Glomerular endothelial cell (primary cell): ENCODE data around the gene MDM4. TPM values are rescaled to one million over a fixed set of nuclear protein-coding genes. Genes with fewer than 3 reads are reported as not detected.

Experiments
- DNase-seq: peaks from one replicate; pipeline ENCODE4 v3.0.0-alpha.2; 2011; ENCODE audit warnings: low read depth, low spot score; ENCODE audit errors: extremely low read depth
- total RNA-seq: library from RNA; depleted of rRNA; stranded (reverse); fragments of >200 nt; gene quantifications from 2 replicates; pipeline ENCODE4 v1.2.3, GENCODE V29; 2015

The MDM4 gene
- total RNA-seq, 1 donor from 2014 or later: 28.9 TPM

DNA sequence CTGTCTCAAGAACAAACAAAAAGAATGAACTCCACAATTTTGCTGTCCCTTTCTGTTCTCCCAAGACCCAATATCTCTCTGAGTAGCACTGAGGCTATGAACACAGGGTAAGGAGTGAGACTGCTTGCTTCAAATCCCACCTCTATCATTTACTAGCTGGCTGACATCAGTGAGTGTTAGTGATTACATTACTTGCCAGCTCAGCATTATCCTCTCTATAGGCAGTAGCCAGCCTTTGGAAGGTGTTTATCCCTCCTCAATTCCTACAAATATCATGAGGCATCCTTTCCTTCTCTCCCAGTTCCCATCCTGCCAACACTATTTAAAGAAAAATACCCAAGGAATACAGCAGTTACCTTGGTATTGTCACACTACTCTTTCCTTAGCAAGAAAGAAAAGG is 24.6 kb upstream of the MDM4 start:
- no peak for DNase-seq

DNA sequence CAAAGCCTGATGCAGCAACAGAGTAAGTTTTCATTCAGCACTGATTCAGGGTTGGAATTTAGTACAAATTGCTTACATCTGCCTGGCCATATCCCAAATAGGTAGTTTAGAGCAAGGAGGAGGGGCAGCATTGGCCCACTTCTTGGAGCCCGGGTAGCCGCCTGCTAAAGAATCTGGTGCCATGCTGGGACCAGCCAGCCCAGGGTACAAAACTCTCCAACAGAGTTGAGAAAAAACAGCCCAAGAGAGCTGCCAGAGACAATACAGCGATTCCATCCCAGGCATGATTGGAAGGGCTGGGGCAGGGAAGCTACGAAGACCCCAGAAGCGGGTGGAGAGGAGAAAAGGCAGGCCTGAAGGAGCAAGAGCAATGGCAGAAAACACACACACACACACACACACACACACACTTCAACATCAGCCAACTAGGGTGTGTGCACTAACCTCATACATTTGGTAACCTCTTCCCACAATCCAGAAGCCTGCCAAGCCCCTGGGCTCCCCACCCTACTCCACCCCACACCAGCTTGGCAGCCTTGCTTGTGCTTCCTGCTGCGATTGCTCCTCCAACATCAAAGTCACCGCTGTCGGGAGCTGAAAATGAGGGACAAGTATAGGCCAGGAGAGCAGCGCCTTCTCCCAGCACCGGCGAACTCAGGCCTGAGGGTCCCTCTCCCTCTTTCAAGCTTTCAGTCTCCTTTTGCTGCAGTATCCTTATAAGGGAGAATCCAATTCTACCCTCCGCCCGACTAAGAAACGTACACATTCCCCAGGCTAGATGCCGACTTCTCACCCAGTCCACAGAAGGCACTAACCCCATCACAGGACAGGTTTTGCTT is 22.8 kb upstream of the MDM4 start:
- no peak for DNase-seq

DNA sequence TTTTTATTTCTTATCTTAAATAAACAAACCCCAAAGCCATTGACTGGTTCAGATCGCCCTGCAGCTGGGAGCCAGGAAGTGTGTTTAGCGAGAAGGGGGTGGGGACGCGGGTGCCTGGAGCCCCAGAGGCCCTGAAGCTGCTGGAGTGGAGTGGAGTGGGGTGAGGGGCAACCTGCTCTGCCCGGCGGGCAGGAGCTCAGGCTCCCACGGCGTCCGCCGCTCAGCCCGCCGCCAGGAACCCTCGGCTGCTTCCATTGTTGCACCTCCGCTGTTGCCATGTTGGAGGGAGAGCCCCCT is 22.3 kb upstream of the MDM4 start:
- no peak for DNase-seq

DNA sequence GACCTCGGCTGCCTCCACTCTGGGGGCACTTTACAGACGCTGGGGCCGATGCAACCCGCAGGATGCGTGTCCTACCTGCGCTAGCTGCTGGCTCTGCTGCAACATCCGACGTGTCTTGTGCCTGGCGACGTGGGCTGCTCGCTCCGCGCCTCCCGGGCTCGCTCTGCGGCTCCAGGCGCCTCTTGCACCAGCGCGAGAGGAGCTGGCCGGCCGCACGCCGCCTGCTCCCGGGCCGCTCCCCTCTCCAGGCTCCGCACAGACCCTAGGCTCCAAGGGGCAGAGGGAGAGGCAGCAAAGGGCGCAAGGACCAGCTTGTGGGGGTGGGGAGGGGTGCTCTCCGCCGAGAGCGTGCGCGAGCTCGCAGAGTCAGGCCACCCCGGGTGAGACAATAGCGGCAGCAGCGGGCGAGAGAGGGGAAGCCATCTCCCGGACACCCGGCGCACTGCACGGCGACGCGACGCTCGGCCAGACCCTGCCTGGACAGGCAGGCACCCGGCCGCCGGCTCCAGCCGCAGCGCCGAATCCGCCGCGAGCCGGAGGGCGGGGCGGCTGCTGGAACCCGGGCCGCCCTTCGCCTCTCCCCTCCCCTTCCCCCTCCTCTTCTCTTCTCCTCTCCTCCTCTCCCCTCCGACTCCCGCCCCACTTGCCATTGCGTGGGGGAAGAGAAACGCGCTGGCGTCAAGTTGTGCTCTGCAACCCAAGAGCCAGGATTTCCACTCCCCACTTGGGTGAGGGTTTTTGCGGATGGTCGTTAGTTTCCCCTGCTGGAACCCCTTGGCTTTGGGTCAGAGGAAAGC is 21.7 kb upstream of the MDM4 start, which contains the start of gene PIK3C2B:
PIK3C2B (minus strand) TSS at position 525 of the 797 bp plus-strand sequence. CDS start 25,003 bp downstream, outside the sequence.
- no peak for DNase-seq

DNA sequence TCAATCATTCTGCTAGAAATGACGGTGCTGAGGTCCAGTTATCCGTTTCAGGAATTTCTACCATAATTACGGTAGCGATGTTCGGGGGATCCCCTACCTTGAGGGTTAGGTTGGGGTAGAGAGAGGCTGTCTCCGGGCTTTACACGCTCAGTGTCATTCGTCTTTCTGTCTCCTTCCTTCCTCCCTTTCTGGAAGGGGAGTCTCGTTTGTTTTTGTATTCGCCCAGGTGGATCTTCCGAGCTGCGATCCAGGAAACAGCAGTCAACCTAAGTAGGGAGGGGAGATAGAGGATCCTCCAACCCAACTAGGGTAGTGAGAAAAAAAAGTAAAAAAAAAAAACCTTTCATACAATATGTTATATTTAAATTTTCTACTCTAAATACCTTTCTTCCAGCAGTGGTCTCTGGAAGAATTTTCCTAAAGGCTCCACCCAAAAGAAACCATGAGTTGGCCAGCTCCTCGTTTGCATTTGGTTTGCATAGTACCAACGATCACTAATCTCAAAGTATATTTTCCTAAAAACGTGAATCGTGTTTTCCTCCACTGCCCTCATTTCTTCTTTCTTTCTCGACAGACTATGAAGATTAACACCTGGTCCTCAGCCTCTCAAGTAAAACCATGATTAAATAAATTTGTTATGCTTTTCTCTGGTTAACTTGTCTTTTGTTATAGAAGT is 21.0 kb upstream of the MDM4 start:
- no peak for DNase-seq

DNA sequence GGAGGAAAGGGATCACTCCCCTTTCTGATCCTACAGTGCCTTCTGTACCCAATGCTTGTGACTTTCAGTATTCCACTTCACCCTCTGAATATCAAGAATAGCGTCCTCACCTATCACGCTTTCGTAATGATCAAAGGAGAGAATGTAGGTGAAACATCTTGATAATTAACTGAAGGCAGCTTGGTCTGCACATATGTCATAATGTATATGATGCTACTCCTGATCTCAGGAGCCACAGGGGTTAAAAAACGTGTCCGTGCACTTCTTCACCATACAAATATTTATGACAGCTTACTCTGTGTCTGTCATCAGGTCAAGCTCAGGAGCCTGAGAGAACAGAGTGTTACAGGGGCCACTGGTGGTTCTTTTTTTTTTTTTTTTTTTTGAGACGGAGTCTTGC is 20.4 kb upstream of the MDM4 start:
- DNase-seq: no peak

DNA sequence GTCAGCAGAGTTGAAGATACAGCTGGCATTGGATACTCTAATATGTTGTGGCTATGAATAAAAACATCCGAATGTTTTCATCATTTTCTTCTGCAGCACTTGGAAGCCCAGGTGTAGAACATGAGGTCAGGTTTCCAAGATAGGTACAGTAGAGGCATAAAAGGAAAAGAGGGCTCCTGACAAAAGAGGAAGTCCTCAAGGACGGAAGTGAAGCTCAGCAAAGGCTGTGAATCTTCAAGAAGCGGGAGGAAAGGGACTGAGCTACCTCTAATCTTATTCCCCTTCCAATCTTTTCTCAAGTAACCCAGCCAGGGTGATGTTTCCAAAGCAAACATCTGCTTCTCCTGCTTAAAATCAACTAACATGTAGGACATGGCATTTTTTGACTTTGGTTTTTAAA is 17.2 kb upstream of the MDM4 start:
- DNase-seq: no peak

DNA sequence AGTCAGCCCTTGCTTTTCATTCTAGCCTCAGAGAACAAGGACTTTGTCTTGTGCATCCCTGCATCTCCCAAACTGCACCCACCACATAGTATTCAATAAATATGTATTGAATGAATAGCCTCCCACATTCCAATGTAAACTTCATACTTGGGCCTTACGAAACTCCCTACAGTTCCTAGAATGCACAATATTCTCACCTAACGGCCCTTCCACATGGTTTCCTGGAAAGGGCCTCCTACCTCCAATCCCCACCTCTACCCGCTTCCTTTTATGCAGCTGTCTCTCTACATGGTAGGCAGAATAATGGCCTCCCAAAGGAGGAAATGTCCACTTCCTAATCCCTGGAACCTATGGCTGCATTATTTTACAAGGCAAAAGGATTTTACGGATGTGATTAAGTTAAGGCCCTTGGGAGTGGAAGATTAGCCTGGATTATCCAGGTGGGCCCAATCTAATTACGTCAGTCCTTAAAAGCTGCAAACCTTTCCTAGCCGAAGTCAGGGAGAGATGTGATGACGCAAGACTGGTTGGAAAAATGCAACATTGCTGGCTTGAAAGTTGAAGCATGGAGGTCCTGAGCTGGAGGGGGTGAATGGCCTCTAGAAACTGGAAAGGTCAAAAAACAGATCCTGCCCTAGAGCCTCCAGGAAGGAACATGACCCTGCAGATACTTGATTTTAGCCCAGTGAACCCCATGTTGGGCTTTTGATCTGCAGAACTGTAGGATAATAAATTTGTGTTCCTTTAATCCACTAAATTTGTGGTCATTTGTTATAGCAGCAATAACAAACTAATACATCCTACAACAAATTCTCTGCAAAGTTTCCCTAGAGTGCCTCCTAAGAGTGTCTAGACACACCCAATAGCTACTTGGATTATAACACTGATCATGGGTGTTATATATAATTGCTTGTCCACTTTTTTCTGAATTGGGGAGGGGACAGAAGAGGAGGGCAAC is 16.4 kb upstream of the MDM4 start:
- DNase-seq: no peak

DNA sequence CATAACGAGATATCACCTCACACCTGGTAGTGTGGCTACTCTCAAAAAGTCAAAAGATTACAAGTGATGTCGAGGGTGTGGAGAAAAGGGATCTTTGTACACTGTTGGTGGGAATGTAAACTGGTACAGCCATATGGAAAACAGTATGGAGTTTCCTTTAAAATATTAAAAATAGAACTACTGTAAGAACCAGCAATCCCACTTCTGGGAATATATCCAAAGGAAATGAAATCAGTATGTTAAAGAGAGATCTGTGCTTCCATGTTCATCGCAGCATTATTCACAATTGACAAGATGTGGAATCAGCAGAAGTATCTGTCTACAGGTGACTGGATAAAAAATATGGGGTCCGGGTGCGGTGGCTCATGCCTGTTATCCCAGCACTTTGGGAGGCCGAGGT is 14.0 kb upstream of the MDM4 start:
- no peak for DNase-seq

DNA sequence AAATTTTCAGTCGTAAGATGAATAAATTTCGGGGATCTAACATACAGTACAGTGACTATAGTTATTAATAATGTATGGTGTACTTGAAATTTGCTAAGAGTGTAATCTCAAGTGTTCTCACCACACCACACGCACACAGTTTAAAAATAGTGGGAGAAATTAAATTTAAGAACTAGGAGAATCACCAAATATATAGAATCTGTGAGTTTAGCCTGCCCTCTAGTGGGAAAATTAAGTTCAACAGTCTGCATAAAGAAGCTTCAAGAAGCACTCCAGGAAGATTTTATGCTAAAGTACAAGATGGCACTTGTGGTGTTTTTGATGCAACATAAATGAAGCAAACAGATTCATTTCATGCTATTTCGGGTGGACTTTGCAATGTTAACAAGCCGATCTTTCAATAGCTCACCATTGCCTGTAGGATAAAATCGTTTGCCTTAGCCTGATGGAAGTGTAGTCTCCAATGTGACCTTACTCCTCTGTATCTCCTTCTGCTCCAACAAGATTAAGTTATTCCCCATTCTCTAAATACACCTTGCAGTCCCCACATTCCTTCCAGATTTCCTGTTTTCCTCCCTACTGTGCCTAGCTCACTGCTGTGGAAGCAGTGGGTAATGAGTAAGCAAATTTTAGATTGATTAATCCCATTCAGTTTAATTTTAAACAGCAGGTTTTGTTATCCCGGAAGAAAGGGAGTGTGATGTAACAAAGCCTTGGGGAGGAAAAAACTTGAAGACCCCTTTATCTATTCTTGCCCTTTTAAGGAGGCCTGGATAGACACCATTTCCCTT is 12.9 kb upstream of the MDM4 start:
- DNase-seq: no peak

DNA sequence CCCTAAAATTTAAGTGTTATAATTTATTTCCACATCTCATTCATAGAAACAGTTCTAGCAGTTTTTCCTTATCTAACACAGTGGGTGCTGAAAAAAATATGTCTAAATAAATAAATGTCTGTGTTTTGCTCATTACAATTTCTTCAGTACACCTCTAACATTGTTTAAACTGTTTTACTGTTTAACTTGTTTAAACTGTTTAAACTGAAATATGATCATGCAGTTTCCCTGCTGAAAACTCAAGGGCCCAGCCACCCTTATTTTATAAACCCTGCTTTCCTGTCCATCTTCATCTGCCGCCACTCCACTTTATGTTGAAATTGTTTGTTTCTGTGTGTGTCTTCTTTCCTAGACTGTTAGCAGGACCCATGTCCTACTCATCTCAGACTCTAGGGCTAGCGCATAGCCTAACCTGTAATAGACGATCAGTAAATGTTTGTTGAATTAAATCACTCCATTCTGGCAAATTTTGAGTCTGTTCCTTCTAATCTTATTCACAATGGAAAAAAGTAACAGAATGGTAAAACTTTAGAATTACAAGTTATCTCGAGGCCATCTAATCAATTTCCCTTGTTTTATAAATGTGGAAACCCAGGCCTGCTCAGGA is 12.2 kb upstream of the MDM4 start:
- DNase-seq: no peak

DNA sequence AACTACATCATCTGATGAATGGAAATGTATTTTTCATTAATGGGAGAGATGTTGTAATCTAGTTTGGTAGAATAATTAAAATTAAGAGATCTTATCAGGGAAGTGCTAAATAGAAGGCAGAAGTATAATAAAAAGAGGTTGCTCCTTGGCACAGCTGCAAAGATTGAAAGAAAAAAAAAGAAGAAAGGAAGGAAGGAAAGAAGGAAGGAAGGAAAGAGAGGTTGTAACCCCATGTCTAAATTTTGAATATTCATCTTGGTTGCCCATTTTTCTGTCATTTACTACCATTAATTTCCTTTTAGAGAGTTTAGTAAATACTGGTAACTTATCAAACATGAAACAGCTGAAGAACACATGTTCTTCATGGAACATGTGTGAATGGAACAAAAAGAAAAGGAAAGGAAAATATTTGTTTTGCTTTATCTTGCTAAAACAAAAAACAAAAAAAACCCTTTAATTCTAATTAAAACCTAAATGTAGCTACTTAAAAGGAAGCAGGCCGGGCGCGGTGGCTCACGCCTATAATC is 10.5 kb upstream of the MDM4 start:
- DNase-seq: no peak

DNA sequence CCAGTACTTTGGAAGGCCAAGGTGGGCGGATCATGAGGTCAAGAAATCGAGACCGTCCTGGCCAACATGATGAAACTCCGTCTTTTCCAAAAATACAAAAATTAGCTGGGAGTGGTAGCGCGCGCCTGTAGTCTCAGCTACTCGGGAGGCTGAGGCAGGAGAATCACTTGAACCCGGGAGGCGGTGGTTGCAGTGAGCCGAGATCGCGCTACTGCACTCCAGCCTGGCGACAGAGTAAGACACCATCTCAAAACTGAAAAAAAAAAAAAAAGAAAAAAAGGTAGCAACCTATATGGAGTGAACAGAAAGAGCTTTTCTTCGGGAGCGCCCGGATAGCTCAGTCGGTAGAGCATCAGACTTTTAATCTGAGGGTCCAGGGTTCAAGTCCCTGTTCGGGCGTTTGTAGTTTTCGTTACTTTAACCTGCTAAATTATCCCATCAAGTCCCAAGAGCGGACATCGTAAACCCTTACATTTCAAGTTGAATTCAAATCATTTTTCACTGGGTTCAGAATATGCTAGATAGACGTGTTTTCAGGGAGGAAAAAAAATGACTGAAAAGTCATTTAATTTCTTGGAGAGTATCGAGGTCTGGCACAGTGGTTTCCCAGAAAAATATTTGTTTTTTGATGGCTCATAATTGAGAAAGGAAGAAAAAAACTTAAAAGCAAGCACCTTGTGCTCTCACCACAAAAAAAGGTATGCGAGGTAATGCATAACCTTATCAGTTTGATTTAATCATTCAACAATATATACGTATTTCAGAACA is 9.8 kb upstream of the MDM4 start:
- no peak for DNase-seq

DNA sequence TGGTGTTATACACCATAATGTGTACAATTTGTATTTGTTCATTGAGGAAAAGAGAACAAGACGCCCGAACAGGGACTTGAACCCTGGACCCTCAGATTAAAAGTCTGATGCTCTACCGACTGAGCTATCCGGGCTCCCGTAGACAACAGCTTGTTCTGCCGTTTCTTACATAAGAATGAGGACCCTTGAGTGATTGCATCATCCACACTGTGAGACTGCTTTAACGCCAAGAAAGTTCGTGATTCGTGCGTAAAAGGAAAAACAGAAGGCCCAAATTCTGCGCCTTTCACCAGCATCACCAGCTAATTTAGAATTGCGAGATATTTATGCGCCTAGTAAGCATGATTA is 9.3 kb upstream of the MDM4 start:
- DNase-seq: peak; percentile 94

DNA sequence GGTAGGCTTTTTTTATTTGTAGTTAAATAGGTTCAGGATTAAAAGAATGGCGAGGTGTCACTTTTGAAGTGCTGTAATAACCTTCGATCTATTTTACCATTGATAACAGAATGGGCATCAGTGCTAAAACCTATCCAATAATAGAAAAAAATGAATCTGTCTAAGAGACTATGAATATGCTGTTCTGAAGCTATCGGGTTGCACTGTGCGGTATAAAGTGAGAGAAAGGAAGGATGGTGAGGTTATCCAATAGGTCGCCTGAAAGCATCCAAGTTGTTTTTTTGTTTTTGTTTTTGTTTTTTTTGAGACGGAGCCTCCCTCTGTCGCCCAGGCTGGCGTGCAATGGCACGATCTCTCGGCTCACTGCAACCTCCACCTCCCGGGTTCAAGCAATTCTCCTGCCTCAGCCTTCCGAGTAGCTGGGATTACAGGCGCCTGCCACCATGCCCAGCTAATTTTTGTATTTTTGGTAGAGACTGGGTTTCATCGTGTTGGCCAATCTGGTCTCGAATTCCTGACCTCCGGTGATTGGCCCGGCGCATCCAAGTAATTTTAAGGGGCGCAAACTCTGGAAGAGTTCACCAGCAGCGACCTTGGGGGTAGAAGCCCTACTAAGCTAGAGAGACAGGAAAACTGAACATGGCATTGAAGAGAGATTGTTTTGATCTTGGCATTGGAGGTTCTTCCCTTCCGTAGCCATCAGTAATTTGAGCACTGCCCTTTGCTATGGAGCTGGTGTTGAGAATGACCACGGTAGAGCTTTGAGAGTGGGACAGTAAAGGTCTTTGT is 8.7 kb upstream of the MDM4 start:
- no peak for DNase-seq

DNA sequence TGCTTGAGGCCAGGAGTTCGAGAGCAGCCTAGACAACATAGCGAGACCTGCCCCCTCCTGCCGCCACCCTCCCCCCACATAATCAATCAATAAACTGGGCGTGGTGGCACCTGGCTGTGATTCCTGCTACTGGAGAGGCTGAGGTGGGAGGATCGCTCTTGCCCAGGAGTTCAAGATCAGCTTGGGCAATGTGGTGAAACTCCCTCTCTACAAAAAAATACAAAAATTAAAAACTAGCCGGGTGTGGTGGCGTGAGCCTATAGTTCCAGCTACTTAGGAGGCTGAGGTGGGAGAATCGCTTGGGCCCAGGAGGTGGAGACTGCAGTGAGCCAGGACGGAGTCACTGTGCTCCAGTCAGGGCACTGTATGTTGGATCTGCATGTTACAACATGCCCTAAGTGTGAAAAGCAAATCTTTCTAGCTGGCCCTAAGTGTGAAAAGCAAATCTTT is 7.0 kb upstream of the MDM4 start:
- no peak for DNase-seq

DNA sequence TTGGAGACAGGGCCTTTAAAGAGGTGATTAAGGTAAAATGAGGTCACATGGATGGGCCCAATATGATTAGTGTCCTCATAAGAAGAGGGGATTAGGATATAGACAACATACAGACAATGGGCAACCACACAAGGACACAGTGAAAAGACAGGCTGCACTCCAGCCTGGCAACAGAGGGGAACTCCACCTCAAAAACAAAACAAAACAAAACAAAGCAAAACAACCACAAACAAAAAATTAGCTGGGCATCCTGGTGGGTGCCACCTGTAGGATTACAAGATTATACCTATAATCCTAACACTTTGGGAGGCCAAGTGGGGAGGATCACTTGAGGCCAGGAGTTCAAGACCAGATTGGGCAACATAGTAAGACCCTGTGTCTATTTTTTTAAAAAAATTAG is 4.8 kb upstream of the MDM4 start:
- DNase-seq: no peak
